PC-9 (cell line): ENCODE measurements around the gene TMEM267. TPM values are rescaled to one million over a fixed set of nuclear protein-coding genes. Genes with fewer than 3 reads are reported as not detected.
"Not testable (repeated sequence)": the region's sequence is repeated elsewhere in the genome, so short reads cannot be mapped to it uniquely, and the experiment has no call there.

ENCODE experiments used
- BruUV-seq: library from RNA; stranded (reverse); fragments of 400-500 nt; replicated peaks from 2 replicates; lab custom pipeline; 2021; lab: Mats Ljungman, UMichigan
- CTCF ChIA-PET: fragments of 300-600 bp; sonication (Branson Sonifier 250); formaldehyde crosslinking; loops from one replicate; lab custom pipeline; 2022; ENCODE audit warnings: antibody characterized with exemption; lab: Charles Lee
- POLR2A ChIA-PET: fragments of 300-600 bp; sonication (Branson Sonifier 250); formaldehyde crosslinking; loops from one replicate; lab custom pipeline; 2022; ENCODE audit warnings: antibody characterized with exemption; ENCODE audit not compliant: unreplicated experiment; lab: Charles Lee
- DNase-seq, 2 experiments: peaks; one replicate each; pipeline versions ENCODE4 v3.0.0 to v3.0.0-alpha.2; 2015 to 2022; ENCODE audit warnings: mixed read lengths in 1 of 2
- H2AFZ ChIP-seq: fragments of 200-600 bp; sonication (generic); 2 replicates; pipeline ENCODE4 v1.8.1; 2017; ENCODE audit warnings: antibody characterized with exemption
- H3F3A ChIP-seq: fragments of 200-600 bp; sonication (generic); 2 replicates; pipeline ENCODE4 v1.8.1; 2017; ENCODE audit warnings: antibody characterized with exemption, mild to moderate bottlenecking, low read depth; ENCODE audit not compliant: insufficient read depth
- H3K27ac ChIP-seq: fragments of 200-600 bp; sonication (generic); 2 replicates; pipeline ENCODE4 v1.6.1; 2016; ENCODE audit warnings: mixed run types
- H3K27me3 ChIP-seq: fragments of 200-600 bp; sonication (generic); 2 replicates; pipeline ENCODE4 v1.6.1; 2016; ENCODE audit warnings: low read depth, mixed run types; ENCODE audit not compliant: insufficient read depth
- H3K36me3 ChIP-seq: fragments of 200-600 bp; sonication (generic); 2 replicates; pipeline ENCODE4 v1.6.1; 2016; ENCODE audit warnings: low read depth, mixed run types
- H3K4me1 ChIP-seq: fragments of 200-600 bp; sonication (generic); replicated peaks from 2 replicates; pipeline ENCODE4 v1.6.1; 2016; ENCODE audit warnings: mixed run types; ENCODE audit not compliant: insufficient read depth
- H3K4me2 ChIP-seq: fragments of 200-600 bp; sonication (generic); 2 replicates; pipeline ENCODE4 v1.6.1; 2017; ENCODE audit warnings: mixed run types
- H3K4me3 ChIP-seq: fragments of 200-600 bp; sonication (generic); 2 replicates; pipeline ENCODE4 v1.6.1; 2016; ENCODE audit warnings: mixed run types
- H3K79me2 ChIP-seq: fragments of 200-600 bp; sonication (generic); 2 replicates; pipeline ENCODE4 v1.6.1; 2017; ENCODE audit warnings: low read depth, mixed run types
- H3K9me2 ChIP-seq: fragments of 200-600 bp; sonication (generic); 2 replicates; pipeline ENCODE4 v1.8.1; 2017; ENCODE audit warnings: mild to moderate bottlenecking; ENCODE audit not compliant: insufficient read depth
- H3K9me3 ChIP-seq: fragments of 200-600 bp; sonication (generic); 2 replicates; pipeline ENCODE4 v1.8.1; 2016; ENCODE audit warnings: low read depth; ENCODE audit not compliant: insufficient read depth
- H4K20me1 ChIP-seq: fragments of 200-600 bp; sonication (generic); 2 replicates; pipeline ENCODE4 v1.8.1; 2017; ENCODE audit not compliant: insufficient read depth
- EZH2 ChIP-seq: fragments of 200-600 bp; sonication (generic); IDR thresholded peaks from 2 replicates; pipeline ENCODE4 v1.8.0; 2017; ENCODE audit warnings: antibody characterized with exemption, low read depth
- intact Hi-C: fragments of 100-400 bp; cut with micrococcal nuclease; formaldehyde crosslinking; loops from one replicate; pipeline ENCODE4 v1.10.0; 2022; ENCODE audit not compliant: unreplicated experiment
- total RNA-seq: library from RNA; stranded (reverse); gene quantifications from 2 replicates; pipeline ENCODE4 v1.2.3, GENCODE V29; 2021
- TF ChIP-seq, protein P1 (sequence below): fragments of 200-600 bp; sonication (generic); conservative IDR thresholded peaks from 2 replicates; pipeline ENCODE4 v1.6.1; 2017; ENCODE audit warnings: mixed run types, antibody characterized with exemption, mild to moderate bottlenecking, moderate library complexity

The TMEM267 gene
- total RNA-seq, 1 experiment from 2014 or later = 30.2 TPM

DNA sequence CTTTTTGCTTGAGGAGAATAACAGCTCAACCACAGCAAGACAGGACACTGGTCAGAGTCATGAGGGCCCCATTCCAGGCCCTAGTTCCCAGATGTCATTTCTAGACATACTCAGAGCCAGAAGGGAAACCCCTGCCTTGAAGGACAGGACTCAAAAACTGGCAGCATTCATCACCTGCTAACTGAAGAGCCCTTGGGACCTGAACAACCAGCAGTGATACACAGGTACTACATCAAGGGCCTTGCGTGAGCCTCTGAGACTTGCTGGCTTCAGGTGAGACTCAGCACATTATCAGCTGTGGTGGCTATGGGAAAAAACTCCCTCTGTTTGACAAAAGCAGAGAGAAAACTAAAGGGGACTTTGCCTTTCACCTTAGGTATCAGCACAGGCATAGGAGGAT, 22.6 kb downstream of the TMEM267 start:
- Histone ChIP-seq H3K36me3 (peaks cover 27% of the 10 kb centered on the region), H3K4me1 (no peaks in the 10 kb centered on the region), H4K20me1 (peaks cover 8% of the 10 kb centered on the region; the same call in 1 of the 2 replicates), H3K9me3 (peaks cover 12% of the 10 kb centered on the region), H3K27me3 (no peaks in the 10 kb centered on the region), H3F3A (no peaks in the 10 kb centered on the region), H3K4me2 (no peak overlapping the region), H3K9me2 (0 out of 2 replicates have a peak, but pooled peaks cover 5% of the 10 kb centered on the region), H3K79me2 (no peaks in the 10 kb centered on the region), H3K27ac (no peak overlapping the region), H2AFZ (no peak overlapping the region), H3K4me3 (no peak overlapping the region)
- CTCF ChIA-PET = no interaction called here
- POLR2A ChIA-PET = no interaction called here
- intact Hi-C loops = no loop called here
- no peak for TF ChIP-seq EZH2
- TF ChIP-seq, protein P1, sequence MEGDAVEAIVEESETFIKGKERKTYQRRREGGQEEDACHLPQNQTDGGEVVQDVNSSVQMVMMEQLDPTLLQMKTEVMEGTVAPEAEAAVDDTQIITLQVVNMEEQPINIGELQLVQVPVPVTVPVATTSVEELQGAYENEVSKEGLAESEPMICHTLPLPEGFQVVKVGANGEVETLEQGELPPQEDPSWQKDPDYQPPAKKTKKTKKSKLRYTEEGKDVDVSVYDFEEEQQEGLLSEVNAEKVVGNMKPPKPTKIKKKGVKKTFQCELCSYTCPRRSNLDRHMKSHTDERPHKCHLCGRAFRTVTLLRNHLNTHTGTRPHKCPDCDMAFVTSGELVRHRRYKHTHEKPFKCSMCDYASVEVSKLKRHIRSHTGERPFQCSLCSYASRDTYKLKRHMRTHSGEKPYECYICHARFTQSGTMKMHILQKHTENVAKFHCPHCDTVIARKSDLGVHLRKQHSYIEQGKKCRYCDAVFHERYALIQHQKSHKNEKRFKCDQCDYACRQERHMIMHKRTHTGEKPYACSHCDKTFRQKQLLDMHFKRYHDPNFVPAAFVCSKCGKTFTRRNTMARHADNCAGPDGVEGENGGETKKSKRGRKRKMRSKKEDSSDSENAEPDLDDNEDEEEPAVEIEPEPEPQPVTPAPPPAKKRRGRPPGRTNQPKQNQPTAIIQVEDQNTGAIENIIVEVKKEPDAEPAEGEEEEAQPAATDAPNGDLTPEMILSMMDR = no peak
- no peak for DNase-seq
- no TSS peak for BruUV-seq

DNA sequence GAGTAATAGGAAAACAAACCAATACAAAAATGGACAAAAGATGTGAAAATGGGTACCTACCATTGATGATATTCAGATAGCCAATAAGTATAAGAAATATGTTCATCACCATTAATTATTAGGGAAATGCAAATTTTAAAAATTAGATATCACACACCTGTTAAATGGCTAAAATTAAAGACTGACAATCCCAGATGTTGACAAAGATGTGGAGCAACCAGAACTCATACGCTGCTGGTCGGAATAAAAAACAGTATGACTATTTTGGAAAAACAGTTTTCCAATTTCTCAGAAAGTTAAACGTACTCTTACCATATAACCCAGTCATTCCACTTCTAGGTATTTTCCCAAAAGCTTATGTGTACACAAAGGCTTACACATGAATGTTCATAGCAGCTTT, 27.1 kb downstream of the TMEM267 start:
- H3K9me3 ChIP-seq = peaks cover 12% of the 10 kb centered on the region; the same call in 1 of the 2 replicates
- H2AFZ ChIP-seq = no peak overlapping the region
- no peak overlapping the region for H3K4me2 ChIP-seq
- TF ChIP-seq EZH2 = no peak
- TF ChIP-seq, protein P1 = no peak
- intact Hi-C loops = no loop called here
- POLR2A ChIA-PET = no interaction called here
- H3K4me3 ChIP-seq = no peak overlapping the region
- no peaks in the 10 kb centered on the region for H3K4me1 ChIP-seq
- H4K20me1 ChIP-seq = no peaks in the 10 kb centered on the region; the same call in 1 of the 2 replicates
- no peaks in the 10 kb centered on the region for H3K79me2 ChIP-seq
- CTCF ChIA-PET = no interaction called here
- H3K27ac ChIP-seq = no peak overlapping the region
- 0 out of 2 replicates have a peak, but pooled peaks cover 5% of the 10 kb centered on the region for H3K9me2 ChIP-seq
- no TSS peak for BruUV-seq
- H3K27me3 ChIP-seq = no peaks in the 10 kb centered on the region
- peaks cover 34% of the 10 kb centered on the region for H3K36me3 ChIP-seq
- H3F3A ChIP-seq = no peaks in the 10 kb centered on the region
- DNase-seq = no peak

DNA sequence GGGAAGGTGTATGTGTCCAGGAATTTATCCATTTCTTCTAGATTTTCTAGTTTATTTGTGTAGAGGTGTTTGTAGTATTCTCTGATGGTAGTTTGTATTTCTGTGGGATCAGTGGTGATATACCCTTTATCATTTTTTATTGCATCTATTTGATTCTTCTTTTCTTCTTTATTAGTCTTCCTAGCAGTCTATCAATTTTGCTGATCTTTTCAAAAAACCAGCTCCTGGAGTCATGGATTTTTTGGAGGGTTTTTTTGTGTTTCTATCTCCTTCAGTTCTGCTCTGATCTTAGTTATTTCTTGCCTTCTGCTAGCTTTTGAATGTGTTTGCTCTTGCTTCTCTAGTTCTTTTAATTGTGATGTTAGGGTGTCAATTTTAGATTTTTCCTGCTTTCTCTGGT, 42.1 kb downstream of the TMEM267 start:
- H3K4me1 ChIP-seq, CTCF ChIA-PET, BruUV-seq, H3K79me2 ChIP-seq, intact Hi-C loops, H3K27ac ChIP-seq, H2AFZ ChIP-seq, H3K4me2 ChIP-seq, H4K20me1 ChIP-seq, DNase-seq, H3K4me3 ChIP-seq, H3K9me2 ChIP-seq, H3K27me3 ChIP-seq, H3F3A ChIP-seq, POLR2A ChIA-PET: not testable (repeated sequence)
- Histone ChIP-seq H3K36me3 (peaks cover 18% of the 10 kb centered on the region), H3K9me3 (peaks cover 56% of the 10 kb centered on the region)

DNA sequence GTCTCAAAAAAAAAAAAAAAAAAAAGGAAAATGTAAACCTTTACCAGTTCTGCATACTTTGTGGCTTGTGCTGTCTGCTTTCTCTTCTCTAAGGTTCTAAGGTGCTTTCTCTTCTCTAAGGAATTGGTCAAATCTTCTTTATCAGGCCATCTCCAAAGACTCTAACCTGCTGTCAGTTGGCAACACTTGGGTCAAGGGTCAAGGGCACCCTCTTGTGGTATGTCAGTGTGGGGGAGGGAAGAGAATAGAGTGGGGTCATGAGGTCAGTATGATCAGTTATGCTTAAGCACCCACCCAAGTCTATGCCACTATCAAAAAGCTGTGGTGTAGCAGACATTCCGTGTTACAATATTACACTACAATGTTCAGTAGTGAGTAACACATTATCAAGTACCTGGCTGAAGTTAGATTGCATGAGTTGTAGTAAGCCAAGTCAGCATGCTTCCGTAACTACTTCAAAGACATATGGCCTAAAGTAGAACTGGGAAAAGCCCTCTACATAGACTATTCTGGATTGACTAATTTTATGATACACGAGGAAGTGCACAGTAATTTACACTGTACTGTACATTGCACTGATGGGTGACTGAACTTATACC, 46.5 kb downstream of the TMEM267 start:
- ChIA-PET POLR2A (no interaction called here), CTCF (interaction anchor here (0.5 kb wide), 1 partner anchor 47 kb away, joined by 3 read pairs; no protein-coding TSS in a partner anchor)
- peaks cover 36% of the 10 kb centered on the region for H3K9me3 ChIP-seq
- peaks cover 21% of the 10 kb centered on the region for H3F3A ChIP-seq
- no peaks in the 10 kb centered on the region for H3K36me3 ChIP-seq
- no peak overlapping the region for H2AFZ ChIP-seq
- H3K79me2 ChIP-seq = no peaks in the 10 kb centered on the region
- H3K9me2 ChIP-seq = no peaks in the 10 kb centered on the region
- peaks cover 20% of the 10 kb centered on the region for H3K4me1 ChIP-seq
- H3K4me3 ChIP-seq = no peak overlapping the region
- TF ChIP-seq EZH2 = no peak
- TF ChIP-seq, protein P1 = no peak
- no peak overlapping the region for H3K27ac ChIP-seq
- no peak for DNase-seq
- intact Hi-C loops = no loop called here
- no peak overlapping the region for H3K4me2 ChIP-seq
- no peaks in the 10 kb centered on the region for H4K20me1 ChIP-seq
- no TSS peak for BruUV-seq
- H3K27me3 ChIP-seq = no peaks in the 10 kb centered on the region
